Hepatocyte (in vitro differentiated cells): ENCODE results near the gene N4BP2L2. TPM values are rescaled to one million over a fixed set of nuclear protein-coding genes. Genes with fewer than 3 reads are reported as not detected.

Experiments used
- DNase-seq: peaks from one replicate; pipeline ENCODE4 v3.0.0-alpha.2; 2016; ENCODE audit warnings: low spot score
- H2AFZ ChIP-seq: fragments of 200-600 bp; sonication (generic); 2 replicates; pipeline ENCODE4 v1.6.0; 2016; ENCODE audit warnings: antibody characterized with exemption, mild to moderate bottlenecking
- H3K27ac ChIP-seq: fragments of 200-600 bp; sonication (generic); 2 replicates; pipeline ENCODE4 v1.5.1; 2016; ENCODE audit warnings: mild to moderate bottlenecking
- H3K27me3 ChIP-seq: fragments of 200-600 bp; sonication (generic); 2 replicates; pipeline ENCODE4 v1.6.1; 2016
- H3K36me3 ChIP-seq: fragments of 200-600 bp; sonication (generic); replicated peaks from 2 replicates; pipeline ENCODE4 v1.5.1; 2016; ENCODE audit warnings: low read depth; ENCODE audit not compliant: insufficient read depth
- H3K4me1 ChIP-seq: fragments of 200-600 bp; sonication (generic); 2 replicates; pipeline ENCODE4 v1.5.1; 2016; ENCODE audit warnings: mild to moderate bottlenecking, moderate library complexity; ENCODE audit not compliant: insufficient read depth
- H3K4me2 ChIP-seq: fragments of 200-600 bp; sonication (generic); 2 replicates; pipeline ENCODE4 v1.6.0; 2016
- H3K4me3 ChIP-seq: fragments of 200-600 bp; sonication (generic); 2 replicates; pipeline ENCODE4 v1.5.1; 2016; ENCODE audit warnings: mild to moderate bottlenecking
- H3K79me2 ChIP-seq: fragments of 200-600 bp; sonication (generic); 2 replicates; pipeline ENCODE4 v1.6.0; 2017; ENCODE audit warnings: mild to moderate bottlenecking
- H3K9me2 ChIP-seq: fragments of 200-600 bp; sonication (generic); replicated peaks from 2 replicates; pipeline ENCODE4 v1.6.0; 2017; ENCODE audit warnings: mild to moderate bottlenecking; ENCODE audit not compliant: insufficient read depth
- H3K9me3 ChIP-seq: fragments of 200-600 bp; sonication (generic); 2 replicates; pipeline ENCODE4 v1.5.1; 2016; ENCODE audit warnings: low read depth, mild to moderate bottlenecking
- H4K20me1 ChIP-seq: fragments of 200-600 bp; sonication (generic); 2 replicates; pipeline ENCODE4 v1.6.0; 2016; ENCODE audit warnings: mild to moderate bottlenecking; ENCODE audit not compliant: insufficient read depth, poor library complexity, severe bottlenecking
- EZH2 ChIP-seq: fragments of 200-600 bp; sonication (generic); IDR thresholded peaks from 2 replicates; pipeline ENCODE4 v1.6.1; 2016; ENCODE audit warnings: antibody characterized with exemption, mild to moderate bottlenecking, borderline replicate concordance
- EZH2phosphoT487 ChIP-seq: fragments of 200-600 bp; sonication (generic); IDR thresholded peaks from one replicate; pipeline ENCODE4 v1.6.1; 2018; ENCODE audit warnings: antibody characterized with exemption, mild to moderate bottlenecking, low read depth, moderate library complexity; ENCODE audit not compliant: unreplicated experiment, severe bottlenecking
- WGBS: methylation state at CpG from one replicate; pipeline ENCODE4 v1.1.6; 2016; ENCODE audit warnings: low lambda C conversion rate; ENCODE audit errors: missing lambda C conversion rate; 5-methylcytosine and 5-hydroxymethylcytosine counted together
- polyA plus RNA-seq: library from polyadenylated mRNA; unstranded; fragments of >200 nt; fragmentation: Nextera tagmentation; extraction: Ambion mirVana; gene quantifications from 2 replicates; pipeline ENCODE4 v1.2.1, GENCODE V29; 2016
- total RNA-seq: library from RNA; depleted of rRNA; stranded (reverse); fragments of >200 nt; gene quantifications from 2 replicates; pipeline ENCODE4 v1.2.3, GENCODE V29; 2014
- TF ChIP-seq, protein P1 (sequence below): fragments of 200-600 bp; sonication (generic); IDR thresholded peaks from 2 replicates; pipeline ENCODE4 v1.5.1; 2016; ENCODE audit warnings: antibody characterized with exemption, mild to moderate bottlenecking; ENCODE audit not compliant: poor library complexity

N4BP2L2 gene
- total and polyA plus RNA-seq, 2 experiments from 2014 or later: 102 to 138 TPM

- Histone ChIP-seq H4K20me1 (no peaks in the 10 kb centered on the region), H3K79me2 (peaks cover 10% of the 10 kb centered on the region), H3K9me2 (no peaks in the 10 kb centered on the region), H2AFZ (peak overlapping the region; percentile 61), H3K27me3 (no peaks in the 10 kb centered on the region), H3K27ac (no peak overlapping the region), H3K4me1 (peaks cover 15% of the 10 kb centered on the region), H3K36me3 (no peaks in the 10 kb centered on the region), H3K9me3 (no peaks in the 10 kb centered on the region), H3K4me3 (peak overlapping the region; percentile 87), H3K4me2 (peak overlapping the region; percentile 98)
- DNase-seq: no peak
- TF ChIP-seq EZH2phosphoT487 (no peak), EZH2 (no peak)
- TF ChIP-seq, protein P1, sequence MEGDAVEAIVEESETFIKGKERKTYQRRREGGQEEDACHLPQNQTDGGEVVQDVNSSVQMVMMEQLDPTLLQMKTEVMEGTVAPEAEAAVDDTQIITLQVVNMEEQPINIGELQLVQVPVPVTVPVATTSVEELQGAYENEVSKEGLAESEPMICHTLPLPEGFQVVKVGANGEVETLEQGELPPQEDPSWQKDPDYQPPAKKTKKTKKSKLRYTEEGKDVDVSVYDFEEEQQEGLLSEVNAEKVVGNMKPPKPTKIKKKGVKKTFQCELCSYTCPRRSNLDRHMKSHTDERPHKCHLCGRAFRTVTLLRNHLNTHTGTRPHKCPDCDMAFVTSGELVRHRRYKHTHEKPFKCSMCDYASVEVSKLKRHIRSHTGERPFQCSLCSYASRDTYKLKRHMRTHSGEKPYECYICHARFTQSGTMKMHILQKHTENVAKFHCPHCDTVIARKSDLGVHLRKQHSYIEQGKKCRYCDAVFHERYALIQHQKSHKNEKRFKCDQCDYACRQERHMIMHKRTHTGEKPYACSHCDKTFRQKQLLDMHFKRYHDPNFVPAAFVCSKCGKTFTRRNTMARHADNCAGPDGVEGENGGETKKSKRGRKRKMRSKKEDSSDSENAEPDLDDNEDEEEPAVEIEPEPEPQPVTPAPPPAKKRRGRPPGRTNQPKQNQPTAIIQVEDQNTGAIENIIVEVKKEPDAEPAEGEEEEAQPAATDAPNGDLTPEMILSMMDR: no peak
- WGBS: 75% methylated on average over 19 of the region's 19 CpGs
Measured at GRCh38 chr13:32426191-32426989, 112.2 kb downstream of the N4BP2L2 start.

DNA sequence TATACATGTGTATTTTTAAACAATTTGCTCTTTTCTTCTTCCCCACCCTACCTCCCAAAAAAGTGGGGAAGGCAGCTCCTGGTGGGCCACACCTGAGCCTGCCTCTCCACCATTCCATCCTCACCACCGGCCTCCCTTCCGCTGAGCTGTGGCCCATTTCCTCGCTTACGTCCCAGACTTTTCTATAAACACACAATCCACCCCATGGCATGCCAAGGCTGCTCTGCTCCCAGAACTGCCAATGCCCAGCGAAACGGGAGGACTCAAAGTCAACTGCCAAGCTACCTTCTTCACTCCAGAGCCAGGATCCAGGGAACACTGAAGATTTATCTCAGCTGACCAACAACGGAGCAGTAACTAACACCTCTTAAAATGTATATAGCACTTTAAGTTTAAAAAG lies 113.4 kb downstream of the N4BP2L2 start:
- H3K4me1 ChIP-seq: peaks cover 15% of the 10 kb centered on the region
- H3K9me3 ChIP-seq: no peaks in the 10 kb centered on the region
- WGBS: 93% methylated on average over 7 of the region's 7 CpGs
- H2AFZ ChIP-seq: no peak overlapping the region
- H3K4me3 ChIP-seq: no peak overlapping the region
- H3K27ac ChIP-seq: no peak overlapping the region
- no peak overlapping the region for H3K4me2 ChIP-seq
- H3K79me2 ChIP-seq: peaks cover 10% of the 10 kb centered on the region
- DNase-seq: no peak
- no peaks in the 10 kb centered on the region for H3K27me3 ChIP-seq
- no peaks in the 10 kb centered on the region for H3K36me3 ChIP-seq
- no peaks in the 10 kb centered on the region for H3K9me2 ChIP-seq
- H4K20me1 ChIP-seq: no peaks in the 10 kb centered on the region
- TF ChIP-seq, protein P1: no peak
- TF ChIP-seq EZH2: no peak
- TF ChIP-seq EZH2phosphoT487: no peak

DNA sequence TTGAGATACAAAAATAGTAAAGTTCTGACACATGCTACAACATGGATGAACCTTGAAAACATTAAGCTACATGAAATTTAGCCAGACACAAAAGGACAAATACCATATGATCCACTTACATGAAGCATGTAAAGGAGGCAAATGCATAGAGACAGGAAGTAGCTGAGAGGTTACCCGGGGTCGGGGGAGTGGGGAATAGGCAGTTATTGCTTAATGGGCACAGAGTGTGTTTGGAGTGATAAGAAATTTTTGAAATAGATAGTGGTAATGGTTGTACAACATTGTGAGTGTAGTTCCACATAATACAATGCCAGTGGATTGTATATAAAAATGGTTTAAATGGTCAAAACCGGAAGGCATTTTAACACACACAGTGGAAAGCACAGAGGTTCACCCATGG lies 115.0 kb downstream of the N4BP2L2 start:
- no peak for TF ChIP-seq EZH2
- no peak for TF ChIP-seq EZH2phosphoT487
- TF ChIP-seq, protein P1: no peak
- Histone ChIP-seq H3K27ac (no peak overlapping the region), H3K9me3 (no peaks in the 10 kb centered on the region), H3K9me2 (no peaks in the 10 kb centered on the region), H2AFZ (no peak overlapping the region), H3K36me3 (no peaks in the 10 kb centered on the region), H3K79me2 (peaks cover 10% of the 10 kb centered on the region), H3K4me2 (no peak overlapping the region), H4K20me1 (no peaks in the 10 kb centered on the region), H3K4me3 (no peak overlapping the region), H3K4me1 (peaks cover 13% of the 10 kb centered on the region), H3K27me3 (no peaks in the 10 kb centered on the region)
- no peak for DNase-seq
- WGBS: 87% methylated on average over 3 of the region's 3 CpGs
